M059J (cell line): ENCODE data around the gene KBTBD12. TPM values are rescaled to one million over a fixed set of nuclear protein-coding genes. Genes with fewer than 3 reads are reported as not detected.

ENCODE experiments used
- DNase-seq: peaks from one replicate; pipeline ENCODE4 v3.0.0-alpha.2; 2012; ENCODE audit warnings: low read depth
- total RNA-seq: library from RNA; depleted of rRNA; stranded (reverse); fragments of >200 nt; shearing (Covaris generic); gene quantifications from 2 replicates; pipeline ENCODE4 v1.2.3, GENCODE V29; 2014

The KBTBD12 gene
- total RNA-seq, 1 experiment from 2014 or later = 0.57 TPM

GRCh38 chr3:127953091-127954035 is 38.3 kb downstream of the KBTBD12 start:
- peak; percentile 61 for DNase-seq

- DNase-seq = no peak
Observed at GRCh38 chr3:127954640-127955039, 39.6 kb downstream of the KBTBD12 start.

- DNase-seq = no peak
Observed at GRCh38 chr3:127955728-127956127, 40.7 kb downstream of the KBTBD12 start.

GRCh38 chr3:127959041-127959440 is 44.0 kb downstream of the KBTBD12 start:
- no peak for DNase-seq

- peak; percentile 56 for DNase-seq
Observed at GRCh38 chr3:127959873-127960272, 44.8 kb downstream of the KBTBD12 start.

- no peak for DNase-seq
Observed at GRCh38 chr3:127960421-127960965, 45.5 kb downstream of the KBTBD12 start.

GRCh38 chr3:127961124-127961523 is 46.1 kb downstream of the KBTBD12 start:
- no peak for DNase-seq

GRCh38 chr3:127961963-127962362 is 46.9 kb downstream of the KBTBD12 start:
- peak; percentile 81 for DNase-seq

- DNase-seq = no peak
Observed at GRCh38 chr3:127962937-127963336, 47.9 kb downstream of the KBTBD12 start.

- no peak for DNase-seq
Observed at GRCh38 chr3:127964053-127964452, 49.0 kb downstream of the KBTBD12 start.

GRCh38 chr3:127964816-127965215 is 49.8 kb downstream of the KBTBD12 start:
- no peak for DNase-seq

GRCh38 chr3:127967316-127967715 is 52.3 kb downstream of the KBTBD12 start:
- DNase-seq = no peak

- DNase-seq = peak; percentile 68
Observed at GRCh38 chr3:127970966-127971592, 56.0 kb downstream of the KBTBD12 start.

- DNase-seq = no peak
Observed at GRCh38 chr3:127974226-127974625, 59.2 kb downstream of the KBTBD12 start.

GRCh38 chr3:127975153-127976029 is 60.4 kb downstream of the KBTBD12 start:
- no peak for DNase-seq

GRCh38 chr3:127978636-127979035 is 63.6 kb downstream of the KBTBD12 start:
- peak; percentile 78 for DNase-seq

- no peak for DNase-seq
Observed at GRCh38 chr3:127979473-127979872, 64.4 kb downstream of the KBTBD12 start.

- DNase-seq = no peak
Observed at GRCh38 chr3:127981097-127981496, 66.1 kb downstream of the KBTBD12 start.

GRCh38 chr3:127982155-127982554 is 67.1 kb downstream of the KBTBD12 start:
- DNase-seq = no peak

- DNase-seq = peak; percentile 95
Observed at GRCh38 chr3:127984241-127984975, 69.4 kb downstream of the KBTBD12 start.

GRCh38 chr3:127985216-127985615 is 70.2 kb downstream of the KBTBD12 start:
- DNase-seq = no peak
